HL-60 (cell line): ENCODE data around the gene POPDC3.

Experiments
- DNase-seq, 2 experiments: peaks; one replicate each; pipeline ENCODE4 v3.0.0-alpha.2; 2010 to 2020; ENCODE audit warnings: low read depth in 1 of 2, low spot score in 1 of 2
- H3K27ac ChIP-seq: fragments of 250-450 bp; sonication (Bioruptor Pico); replicated peaks from 2 replicates; pipeline ENCODE4 v1.5.1; 2020; ENCODE audit warnings: mild to moderate bottlenecking, moderate library complexity
- H3K27me3 ChIP-seq: fragments of 250-450 bp; sonication (Bioruptor Pico); 2 replicates; pipeline ENCODE4 v1.5.1; 2021; ENCODE audit warnings: mild to moderate bottlenecking, moderate library complexity; ENCODE audit not compliant: insufficient read depth, poor library complexity, severe bottlenecking
- H3K4me3 ChIP-seq: replicated peaks from 2 replicates; pipeline ENCODE4 v1.5.1; 2011; ENCODE audit warnings: mild to moderate bottlenecking, control low read depth, low read length; ENCODE audit not compliant: insufficient read depth
- CTCF ChIP-seq: IDR thresholded peaks from one replicate; pipeline ENCODE4 v1.5.1; 2011; ENCODE audit warnings: low read length, control low read depth, inconsistent platforms; ENCODE audit not compliant: insufficient read depth
- GABPA ChIP-seq: IDR thresholded peaks from 2 replicates; pipeline ENCODE4 v1.6.1; 2012; ENCODE audit warnings: low read depth
- POLR2AphosphoS5 ChIP-seq: IDR thresholded peaks from 2 replicates; pipeline ENCODE4 v1.6.1; 2012; ENCODE audit warnings: low read depth
- SPI1 ChIP-seq: IDR thresholded peaks from 2 replicates; pipeline ENCODE4 v1.6.1; 2012; ENCODE audit warnings: low read depth, mild to moderate bottlenecking, borderline replicate concordance
- TF ChIP-seq, protein P1 (sequence below): IDR thresholded peaks from 2 replicates; pipeline ENCODE4 v1.6.1; 2012; ENCODE audit warnings: low read depth; ENCODE audit not compliant: insufficient replicate concordance

The POPDC3 gene

GRCh38 chr6:105186576-105186975 lies 6.8 kb upstream of the POPDC3 start:
- no peak for DNase-seq
- no peak for TF ChIP-seq POLR2AphosphoS5
- no peak for TF ChIP-seq GABPA
- TF ChIP-seq, protein P1, sequence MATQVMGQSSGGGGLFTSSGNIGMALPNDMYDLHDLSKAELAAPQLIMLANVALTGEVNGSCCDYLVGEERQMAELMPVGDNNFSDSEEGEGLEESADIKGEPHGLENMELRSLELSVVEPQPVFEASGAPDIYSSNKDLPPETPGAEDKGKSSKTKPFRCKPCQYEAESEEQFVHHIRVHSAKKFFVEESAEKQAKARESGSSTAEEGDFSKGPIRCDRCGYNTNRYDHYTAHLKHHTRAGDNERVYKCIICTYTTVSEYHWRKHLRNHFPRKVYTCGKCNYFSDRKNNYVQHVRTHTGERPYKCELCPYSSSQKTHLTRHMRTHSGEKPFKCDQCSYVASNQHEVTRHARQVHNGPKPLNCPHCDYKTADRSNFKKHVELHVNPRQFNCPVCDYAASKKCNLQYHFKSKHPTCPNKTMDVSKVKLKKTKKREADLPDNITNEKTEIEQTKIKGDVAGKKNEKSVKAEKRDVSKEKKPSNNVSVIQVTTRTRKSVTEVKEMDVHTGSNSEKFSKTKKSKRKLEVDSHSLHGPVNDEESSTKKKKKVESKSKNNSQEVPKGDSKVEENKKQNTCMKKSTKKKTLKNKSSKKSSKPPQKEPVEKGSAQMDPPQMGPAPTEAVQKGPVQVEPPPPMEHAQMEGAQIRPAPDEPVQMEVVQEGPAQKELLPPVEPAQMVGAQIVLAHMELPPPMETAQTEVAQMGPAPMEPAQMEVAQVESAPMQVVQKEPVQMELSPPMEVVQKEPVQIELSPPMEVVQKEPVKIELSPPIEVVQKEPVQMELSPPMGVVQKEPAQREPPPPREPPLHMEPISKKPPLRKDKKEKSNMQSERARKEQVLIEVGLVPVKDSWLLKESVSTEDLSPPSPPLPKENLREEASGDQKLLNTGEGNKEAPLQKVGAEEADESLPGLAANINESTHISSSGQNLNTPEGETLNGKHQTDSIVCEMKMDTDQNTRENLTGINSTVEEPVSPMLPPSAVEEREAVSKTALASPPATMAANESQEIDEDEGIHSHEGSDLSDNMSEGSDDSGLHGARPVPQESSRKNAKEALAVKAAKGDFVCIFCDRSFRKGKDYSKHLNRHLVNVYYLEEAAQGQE: no peak
- TF ChIP-seq SPI1: no peak
- no peak for TF ChIP-seq CTCF
- Histone ChIP-seq H3K27me3 (peaks cover 7% of the 10 kb centered on the region), H3K27ac (no peak overlapping the region), H3K4me3 (no peak overlapping the region)

DNA sequence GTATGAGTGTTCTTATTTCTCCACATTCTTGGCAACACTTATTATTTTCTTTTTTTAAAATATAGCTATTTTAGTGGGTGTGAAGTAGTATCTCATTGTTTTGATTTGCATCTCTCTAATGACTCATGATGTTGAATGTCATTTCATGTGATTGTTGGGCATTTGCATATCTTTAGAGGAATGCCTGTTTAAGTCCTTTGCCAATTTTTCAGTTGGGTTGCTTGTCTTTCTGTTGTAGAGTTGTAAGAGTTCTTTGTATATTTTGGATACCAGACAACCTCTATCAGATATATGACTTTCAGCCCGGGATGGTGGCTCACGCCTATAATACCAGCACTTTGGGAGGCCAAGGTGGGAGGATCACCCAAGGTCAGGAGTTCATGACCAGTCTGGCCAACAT lies 5.1 kb upstream of the POPDC3 start:
- Histone ChIP-seq H3K4me3 (no peak overlapping the region), H3K27ac (no peak overlapping the region), H3K27me3 (peaks cover 7% of the 10 kb centered on the region)
- DNase-seq: no peak
- TF ChIP-seq GABPA: no peak
- no peak for TF ChIP-seq SPI1
- TF ChIP-seq POLR2AphosphoS5: no peak
- TF ChIP-seq, protein P1: no peak
- no peak for TF ChIP-seq CTCF

- H3K4me3 ChIP-seq: no peak overlapping the region
- no peak overlapping the region for H3K27ac ChIP-seq
- H3K27me3 ChIP-seq: peaks cover 25% of the 10 kb centered on the region
- DNase-seq: no peak
- TF ChIP-seq POLR2AphosphoS5 (no peak), SPI1 (no peak), CTCF (no peak), GABPA (no peak)
- TF ChIP-seq, protein P1: no peak
Observed at GRCh38 chr6:105181981-105182515, 2.2 kb upstream of the POPDC3 start.
